Activated T-cell treated with anti-CD3 and anti-CD28 coated beads, Interleukin-2, amount 50 U/mL, for 1 hour (primary cell): ENCODE results near the gene GRAMD2A.

Experiments used
- DNase-seq: peaks from one replicate; pipeline ENCODE4 v3.0.0-alpha.2; 2020

The GRAMD2A gene

DNA sequence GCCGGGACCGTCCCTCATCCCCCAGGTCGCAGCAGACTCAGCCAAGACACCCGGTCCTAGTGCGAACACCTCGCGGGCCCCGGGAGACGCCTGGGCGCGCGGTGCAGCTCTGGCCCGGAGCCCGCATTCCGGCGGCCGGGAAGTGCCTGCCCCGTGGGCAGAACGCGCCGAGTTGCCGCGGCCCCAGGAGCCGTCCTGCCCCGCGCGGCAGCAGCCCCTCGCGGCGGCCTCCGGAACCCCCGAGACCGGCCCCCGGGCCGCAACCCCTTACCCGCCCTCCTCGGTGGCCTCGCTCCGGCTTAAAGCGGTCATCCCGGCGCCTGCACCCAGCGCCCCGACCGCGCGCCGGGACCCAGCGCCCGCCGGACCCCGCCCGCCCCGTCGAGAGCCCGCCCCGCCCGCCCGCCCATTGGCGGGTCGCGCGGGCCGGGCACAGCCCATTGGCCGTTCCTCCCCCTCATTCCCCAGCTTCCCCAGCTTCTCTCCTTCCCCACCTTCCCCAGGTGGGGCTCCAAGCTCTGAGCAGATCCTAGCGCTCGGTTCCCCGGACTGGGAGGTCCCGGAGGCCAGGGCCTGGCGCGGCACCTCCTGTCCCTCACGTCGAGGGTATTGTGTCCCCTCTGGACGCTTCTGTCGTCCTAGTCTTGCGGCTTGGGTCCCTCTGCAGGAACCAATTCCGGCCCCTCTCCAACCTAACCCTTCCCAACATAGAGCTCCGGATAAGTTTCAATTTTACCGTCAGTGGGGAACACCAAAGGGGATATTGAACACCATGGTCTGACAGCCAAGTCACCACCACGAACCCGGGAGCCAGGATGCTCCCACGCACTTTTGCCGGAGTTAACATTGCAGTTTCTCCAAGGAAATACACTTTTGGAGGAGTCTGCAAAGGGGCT, at the start of gene GRAMD2A:
TSS of gene GRAMD2A (minus strand) at position 328 of the 896 bp plus-strand sequence.
- DNase-seq = peak; percentile 34

DNA sequence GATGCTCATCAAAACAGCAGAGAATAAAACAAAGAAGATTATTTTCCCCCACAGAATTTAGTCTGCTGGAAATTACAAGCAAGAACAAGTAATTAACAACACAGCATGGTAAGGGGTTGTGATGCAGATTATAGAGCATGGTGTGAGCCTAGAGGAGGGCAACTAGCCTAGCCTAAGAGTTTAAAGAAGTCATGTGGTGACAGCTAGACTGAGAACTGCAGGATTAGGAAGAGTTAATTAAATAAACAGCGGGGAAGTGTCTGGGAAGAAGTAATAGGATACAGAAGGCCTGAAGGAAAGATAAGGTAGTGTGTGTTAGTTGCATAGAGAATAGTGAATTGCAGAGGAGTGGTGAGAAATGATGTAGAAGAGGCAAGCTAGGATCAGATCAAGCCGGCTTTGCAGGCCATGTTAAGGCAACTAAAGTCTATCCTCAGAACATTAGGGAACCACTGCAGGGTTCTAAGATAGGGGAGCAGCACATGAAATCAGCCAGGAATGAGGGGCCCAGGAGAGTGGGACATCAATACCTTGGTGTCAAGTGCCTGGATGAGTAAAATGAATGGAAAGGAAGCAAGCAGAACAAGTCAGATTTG, 45.3 kb upstream of the GRAMD2A start:
- DNase-seq = no peak

DNA sequence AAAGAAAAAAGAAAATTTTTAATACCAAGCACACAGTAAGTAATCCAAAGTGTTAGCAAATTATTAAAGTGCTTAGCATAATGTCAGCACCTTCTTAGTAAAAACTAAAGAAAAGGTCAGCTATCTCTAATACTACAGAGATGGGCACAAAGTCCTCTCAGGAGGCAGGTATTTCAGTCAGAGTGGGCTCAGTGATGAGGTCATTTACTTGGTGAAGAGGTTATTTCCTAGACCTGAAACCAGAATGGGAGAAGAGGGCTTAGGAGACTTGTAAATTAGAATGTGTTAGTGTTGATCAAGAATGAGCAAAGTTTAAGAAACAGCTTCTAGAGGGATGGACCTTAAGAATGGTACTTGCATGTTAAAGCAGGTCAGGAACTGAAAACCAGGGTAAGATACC, 42.1 kb upstream of the GRAMD2A start:
- DNase-seq = no peak

DNA sequence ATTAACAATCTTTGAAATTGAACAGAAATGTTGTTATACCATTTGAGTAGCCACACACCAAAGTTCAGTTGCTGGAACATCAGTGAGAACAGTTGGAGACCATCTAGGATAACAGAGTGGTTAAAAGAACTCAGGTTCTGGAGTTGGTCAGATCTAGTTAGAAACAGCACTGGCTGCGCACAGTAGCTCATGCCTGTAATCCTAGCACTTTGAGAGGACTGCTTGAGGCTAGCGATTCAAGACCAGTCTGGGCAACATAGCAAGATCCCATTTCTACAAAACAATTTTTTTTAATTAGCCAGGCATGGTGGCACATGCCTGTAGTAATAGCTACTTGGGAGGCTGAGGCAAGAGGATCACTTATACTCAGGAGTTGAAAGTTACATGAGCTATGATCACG, 41.0 kb upstream of the GRAMD2A start:
- DNase-seq = no peak

DNA sequence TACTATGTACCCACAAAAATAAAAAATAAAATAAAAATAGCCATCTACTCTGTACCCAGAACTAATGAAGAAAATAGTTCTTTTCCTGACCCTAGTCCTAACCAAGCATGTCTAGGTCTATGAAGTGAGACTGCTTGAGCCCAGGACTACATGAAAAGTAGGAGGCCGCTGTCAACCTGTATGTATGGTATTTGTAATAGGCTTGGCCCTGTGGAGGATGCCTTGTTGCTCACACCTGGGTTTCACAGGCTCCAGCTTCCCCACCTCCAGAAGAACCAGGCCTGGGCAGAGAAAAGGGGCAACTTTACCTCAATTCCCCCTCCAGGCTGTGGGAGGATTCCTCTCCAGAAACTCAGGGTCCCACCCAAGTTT, 40.3 kb upstream of the GRAMD2A start:
- no peak for DNase-seq

DNA sequence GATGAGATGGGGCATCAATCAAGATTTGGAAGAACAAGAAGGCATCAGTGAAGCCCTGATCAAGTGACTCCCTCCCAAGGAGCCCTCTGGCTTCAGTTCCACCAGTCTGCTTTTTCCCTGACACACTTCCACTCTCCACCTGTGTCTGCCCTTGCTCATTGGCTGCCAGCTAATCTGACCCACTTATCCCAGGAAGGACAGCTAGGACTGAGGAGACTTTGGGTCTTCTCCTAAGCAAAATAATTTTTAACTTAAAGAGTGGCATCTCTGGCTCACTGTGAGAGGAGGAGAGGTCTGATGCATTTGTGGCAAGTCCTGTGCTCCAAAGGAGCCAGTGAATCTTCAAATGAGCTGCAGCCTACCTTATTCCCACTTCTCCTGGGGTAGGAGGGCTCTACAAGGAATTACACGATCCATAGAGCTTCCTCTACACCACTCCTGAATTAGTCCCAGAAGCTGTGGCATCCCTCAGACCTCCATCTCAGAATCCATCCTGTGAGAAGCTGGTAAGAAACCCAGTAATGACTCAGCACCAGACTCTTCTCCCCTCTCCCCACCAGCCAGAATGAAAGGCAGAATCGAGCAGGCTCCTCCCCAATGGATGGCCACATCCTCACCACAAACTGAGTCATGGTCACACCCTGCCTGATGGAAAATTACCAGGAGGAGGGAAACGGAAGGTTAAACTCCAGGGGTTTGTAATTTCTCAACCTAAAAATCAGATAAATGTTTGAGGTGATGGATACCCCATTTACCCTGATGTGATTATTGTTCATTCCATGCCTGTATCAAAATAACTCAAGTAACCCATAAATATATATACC, 39.7 kb upstream of the GRAMD2A start:
- peak; percentile 29 for DNase-seq

DNA sequence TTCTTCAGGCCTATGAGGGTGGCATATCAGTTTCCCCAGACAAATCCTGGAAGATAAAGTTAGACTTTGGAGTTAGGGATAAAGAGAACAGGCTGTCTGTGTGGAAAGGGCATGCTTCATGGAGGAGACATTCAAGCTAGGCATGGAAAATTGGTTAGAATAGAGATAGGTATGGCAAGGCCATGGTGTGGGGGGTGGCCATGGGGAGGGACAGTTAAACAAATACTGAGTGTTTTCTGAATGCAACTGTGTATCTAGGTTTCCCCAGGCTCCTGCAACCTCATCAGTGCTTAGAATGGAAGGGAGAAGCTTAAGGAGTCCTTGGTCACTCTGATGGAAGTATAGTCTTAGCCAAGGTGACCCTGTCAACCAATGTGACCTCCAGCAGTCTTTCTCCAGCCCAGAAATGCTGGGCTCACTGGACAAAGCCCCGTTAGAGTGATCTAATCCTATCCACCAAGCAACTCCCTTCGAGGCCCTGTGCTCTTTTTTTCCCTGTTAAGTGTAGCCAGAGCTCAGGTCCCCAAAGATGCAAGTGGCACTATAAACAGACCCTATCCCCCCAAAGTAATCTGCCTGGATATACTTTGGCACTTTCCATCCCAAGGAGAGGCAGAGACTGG, 38.9 kb upstream of the GRAMD2A start:
- DNase-seq = no peak

DNA sequence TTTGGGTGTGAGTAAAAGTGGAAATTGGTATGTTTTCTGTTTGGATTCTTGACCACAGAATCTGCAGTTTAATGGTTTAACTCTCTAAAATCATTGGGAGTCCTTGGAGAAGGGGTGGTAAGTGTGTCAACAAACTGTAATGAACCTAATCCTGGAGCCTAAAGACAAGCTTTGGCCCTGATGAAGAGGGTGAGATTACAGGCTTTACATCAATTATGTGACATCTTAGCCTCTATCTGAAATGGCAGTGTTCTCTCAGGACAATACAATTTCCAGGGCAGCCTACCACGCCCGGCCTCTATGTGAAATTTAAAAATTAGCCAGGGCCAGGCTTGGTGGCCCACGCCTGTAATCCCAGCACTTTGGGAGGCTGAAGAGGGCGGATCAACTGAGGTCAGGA, 37.7 kb upstream of the GRAMD2A start:
- DNase-seq = no peak

DNA sequence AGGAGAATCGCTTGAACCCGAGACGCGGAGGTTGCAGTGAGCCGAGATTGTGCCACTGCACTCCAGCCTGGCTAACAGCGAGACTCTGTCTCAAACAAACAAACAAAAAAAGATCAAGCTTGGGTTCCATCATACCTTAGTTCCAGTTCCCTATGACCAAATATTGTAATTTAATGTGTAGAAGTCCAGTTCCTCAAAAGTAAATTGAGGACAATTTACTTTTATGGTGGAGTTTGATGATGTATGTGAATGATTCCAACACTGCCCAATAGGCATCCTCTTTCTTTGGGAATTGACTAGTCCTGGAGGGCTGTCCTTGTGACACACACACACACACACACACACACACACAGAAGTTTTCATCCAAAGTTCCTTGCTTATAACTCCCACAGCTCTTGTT, 36.2 kb upstream of the GRAMD2A start:
- DNase-seq = no peak

DNA sequence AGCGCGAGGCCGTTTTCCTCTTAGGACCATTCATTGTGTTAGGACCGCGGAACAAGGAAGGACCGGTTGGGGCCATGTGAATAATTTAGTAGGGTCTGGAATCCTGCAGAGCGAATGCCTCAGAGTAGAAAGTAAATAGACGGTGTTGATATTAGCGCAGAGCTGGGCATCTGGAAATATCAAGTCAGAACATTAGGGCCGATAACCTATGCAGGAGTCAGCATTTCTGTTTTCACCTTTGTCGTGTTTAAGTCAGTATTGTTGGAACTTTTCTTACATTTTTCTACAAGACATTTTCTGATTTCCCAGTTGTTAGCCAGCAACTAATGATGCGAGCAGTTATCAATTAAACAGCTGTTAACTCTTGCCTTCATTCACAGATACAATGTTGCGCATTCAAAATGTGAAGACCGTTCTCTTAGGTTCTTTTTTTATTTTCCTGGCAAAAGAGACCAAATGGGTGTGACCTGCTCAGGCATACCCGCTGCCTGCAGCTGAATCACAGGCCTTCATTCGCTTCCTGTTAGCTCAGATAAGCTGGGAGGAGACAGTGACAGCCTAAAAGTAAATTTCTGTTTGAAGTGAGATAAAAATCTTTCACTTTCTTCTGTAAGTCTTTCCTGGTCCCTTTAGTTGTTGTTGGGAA, 34.4 kb upstream of the GRAMD2A start:
- DNase-seq = peak; percentile 48

DNA sequence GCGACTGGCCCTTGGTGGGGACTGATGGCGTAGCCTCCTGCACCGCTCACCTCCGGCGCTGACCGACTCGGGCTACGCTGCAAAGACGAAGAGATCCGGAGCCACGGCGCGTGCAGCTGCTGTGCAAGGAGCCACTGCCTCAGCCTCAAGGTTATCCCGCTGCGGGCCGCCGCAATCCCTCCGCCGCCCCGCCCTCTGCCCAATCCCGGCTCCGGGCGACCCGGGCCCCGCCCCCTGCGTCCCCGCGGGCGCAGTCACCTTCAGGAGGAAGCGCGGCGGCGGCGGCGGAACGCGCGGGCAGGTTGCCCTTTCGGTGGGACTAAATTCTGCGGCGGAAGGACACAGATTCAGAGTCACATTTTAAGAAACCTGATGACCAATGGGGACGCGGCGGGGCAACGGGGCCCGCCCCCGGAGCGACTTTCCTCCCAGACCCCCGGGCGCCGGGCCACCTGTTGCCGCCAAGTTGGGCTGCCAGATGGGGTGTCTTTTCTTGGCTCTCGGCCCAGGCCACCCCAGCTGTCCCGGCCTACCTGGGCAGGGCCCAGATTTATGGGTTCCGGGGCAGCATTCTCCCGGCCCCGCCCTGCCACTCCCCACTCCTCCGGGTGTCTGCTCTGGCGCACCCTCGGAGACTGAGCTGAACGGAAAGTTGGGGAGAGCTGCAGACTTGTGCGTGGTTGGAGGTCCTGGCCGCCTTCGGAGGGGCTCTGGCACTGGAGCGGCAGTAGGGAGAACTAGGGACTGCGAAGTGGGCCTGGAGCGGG, 33.7 kb upstream of the GRAMD2A start, which contains the start of gene PKM:
TSS of gene PKM (minus strand) at position 125 of the 767 bp plus-strand sequence. CDS start 12,093 bp downstream, outside the sequence.
- peak; percentile 92 for DNase-seq

DNA sequence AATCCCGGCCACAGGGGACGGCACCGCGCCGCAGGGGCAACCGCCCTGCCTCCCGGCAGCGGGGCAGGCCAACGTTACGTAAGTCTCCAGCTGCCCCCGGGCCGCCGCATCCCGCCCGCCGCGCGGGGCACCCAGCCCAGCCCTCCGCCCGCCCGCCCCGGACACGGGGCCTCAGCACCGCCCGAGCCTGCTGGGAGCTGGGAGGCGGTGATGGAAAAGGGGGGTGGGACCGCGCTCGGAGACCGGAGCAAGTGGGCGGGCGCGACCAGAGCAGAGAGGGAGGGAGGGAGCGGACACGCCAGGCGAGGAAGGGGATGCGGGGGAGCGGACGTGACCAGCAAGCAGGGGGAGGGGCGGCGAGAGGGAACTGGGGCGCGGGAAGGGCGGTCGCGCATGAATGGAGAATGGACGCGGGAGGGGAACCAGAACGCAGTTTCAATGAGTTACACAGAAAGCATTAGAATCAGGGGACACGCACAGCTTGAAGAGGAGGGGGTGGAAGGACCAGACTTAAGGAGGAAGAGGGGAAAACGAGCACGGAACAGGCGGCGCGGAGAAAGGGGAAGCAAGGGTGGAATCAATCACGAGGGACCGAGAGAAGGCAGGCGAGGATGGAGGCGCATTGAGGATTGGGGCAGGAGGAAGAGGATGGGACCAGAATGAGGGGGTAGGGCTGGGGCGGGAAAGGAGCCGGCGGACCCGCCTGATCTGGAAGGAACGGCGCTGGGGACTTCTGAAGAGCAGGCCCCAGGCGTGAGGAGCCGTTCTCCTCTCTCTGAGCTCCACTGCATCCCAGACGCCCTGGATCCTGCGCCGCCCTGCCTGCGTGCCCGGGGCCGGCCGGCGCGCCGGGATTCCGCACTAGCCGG, 32.8 kb upstream of the GRAMD2A start:
- DNase-seq = peak; percentile 62

DNA sequence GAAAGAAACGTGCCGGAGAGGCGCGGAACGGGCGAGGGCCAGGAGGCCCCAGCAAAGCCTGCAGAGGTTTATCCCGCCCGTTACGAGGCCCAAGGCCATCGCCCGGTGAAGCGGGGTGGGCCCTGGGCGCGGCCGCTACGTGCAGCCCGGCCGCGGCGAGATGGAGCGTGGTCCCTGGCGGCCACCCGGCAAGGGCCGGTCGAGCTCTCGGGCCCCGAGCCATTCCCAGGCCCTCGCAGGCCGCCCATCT, 32.3 kb upstream of the GRAMD2A start:
- DNase-seq = no peak

DNA sequence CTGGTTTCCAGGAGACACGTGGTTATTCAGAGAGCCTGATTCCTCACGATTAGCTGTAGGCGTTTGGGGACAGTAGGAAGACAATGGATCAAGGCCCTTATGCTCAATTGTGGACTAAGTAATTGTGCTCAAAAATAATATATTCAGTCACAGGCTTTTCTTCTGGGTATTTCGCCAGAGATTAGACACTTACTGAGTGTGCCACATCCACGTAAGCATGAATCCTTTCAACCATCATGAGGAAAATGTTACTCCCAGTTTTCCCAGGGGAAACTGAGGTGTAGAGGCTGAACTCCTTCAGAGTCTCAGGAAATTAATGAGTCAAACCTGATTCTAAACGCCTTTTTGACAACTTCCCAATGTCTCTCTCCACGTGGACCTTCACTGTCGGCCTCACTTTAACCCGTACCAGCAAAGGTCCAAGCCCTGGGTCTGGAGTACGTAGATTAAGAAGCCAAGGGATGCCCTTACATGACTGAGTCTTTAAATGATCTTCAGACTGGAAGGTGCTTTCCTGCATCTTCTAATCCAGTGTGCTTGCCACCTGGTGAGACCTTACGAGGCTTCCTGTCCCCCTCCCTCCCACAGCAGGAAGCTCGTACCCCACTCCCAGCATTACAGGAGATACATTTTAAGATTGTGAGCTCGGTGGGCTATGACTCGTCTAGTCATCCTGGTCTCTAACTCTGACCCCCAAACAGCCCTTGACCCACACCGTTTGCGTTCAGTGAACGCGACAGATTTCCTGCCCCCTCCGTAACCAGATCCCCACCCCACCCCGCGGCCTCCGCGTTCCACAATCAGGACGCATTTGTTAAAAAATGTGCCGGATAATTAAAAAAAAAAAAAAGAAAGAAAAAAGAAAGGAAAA, 31.7 kb upstream of the GRAMD2A start:
- DNase-seq = peak; percentile 46

DNA sequence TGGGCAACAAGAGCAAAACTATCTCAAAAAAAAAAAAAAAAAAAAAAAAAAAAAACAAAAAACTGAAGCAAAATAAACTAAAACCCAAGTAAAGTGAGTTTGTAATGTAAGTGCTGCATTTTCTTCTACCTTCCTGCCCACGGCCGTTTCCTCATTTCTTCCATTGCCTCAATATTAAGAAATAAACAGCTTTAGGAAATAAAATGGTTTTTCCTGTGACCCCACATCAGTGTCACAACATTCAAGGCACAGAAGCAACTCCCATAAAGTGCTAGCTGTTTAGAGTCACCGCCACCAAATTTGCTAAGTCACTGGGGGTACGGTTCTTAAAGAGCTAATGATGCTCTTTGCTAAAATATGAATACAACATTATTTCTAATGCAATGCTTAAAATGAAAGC, 30.1 kb upstream of the GRAMD2A start:
- no peak for DNase-seq

DNA sequence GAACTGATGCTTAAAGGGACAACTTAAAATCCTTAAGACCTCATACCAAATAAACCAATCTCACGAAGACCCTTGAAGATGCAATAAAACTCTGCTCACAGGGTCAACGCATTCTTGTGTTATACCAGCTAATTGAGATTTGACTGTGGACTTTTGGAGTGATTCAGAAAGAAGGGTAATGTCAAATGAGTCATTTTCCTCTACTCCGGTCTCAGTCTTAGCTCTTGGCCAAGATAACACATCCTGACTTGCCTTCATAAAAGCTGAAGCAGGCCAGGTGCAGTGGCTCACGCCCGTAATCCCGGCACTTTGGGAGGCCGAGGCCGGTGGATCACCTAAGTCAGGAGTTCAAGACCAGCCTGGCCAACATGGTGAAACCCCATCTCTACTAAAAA, 29.6 kb upstream of the GRAMD2A start:
- peak; percentile 47 for DNase-seq

DNA sequence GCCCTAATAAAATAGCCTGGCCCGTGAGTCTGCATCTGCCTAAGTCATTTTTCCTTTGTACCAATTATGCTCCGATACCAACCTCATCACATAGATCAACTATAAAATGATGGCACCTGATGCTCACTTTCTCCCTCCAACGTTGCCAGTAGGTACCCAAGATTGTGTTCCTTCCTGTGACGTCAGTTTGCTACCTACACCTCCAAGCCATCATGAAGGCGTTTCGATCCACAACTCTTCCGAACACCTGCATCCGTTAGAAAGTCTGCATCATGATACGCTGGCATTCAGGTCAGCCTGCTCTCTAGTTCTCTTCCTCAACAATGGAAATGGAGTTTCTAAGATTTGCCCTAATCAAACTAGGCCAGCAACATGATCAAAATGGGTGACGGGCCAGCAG, 25.7 kb upstream of the GRAMD2A start:
- no peak for DNase-seq

DNA sequence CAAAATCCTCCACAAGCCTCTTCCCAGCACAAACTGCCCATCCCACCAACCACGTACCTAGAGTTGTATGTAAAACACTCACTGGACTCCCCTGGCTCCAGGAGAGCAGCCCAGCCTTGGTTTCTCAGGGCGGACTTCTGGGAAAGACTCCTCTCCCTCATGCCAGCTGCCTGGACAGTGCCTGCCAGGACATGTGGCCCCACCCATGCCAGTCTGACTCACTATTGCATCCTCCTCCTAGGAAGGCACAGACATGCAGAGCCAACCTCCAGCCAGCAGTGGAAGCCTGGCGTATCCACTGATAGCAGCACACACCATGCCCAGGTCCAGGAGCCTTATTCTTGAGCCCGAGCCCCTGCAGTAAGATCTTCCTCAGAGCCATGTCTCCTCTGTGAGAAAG, 24.8 kb upstream of the GRAMD2A start:
- DNase-seq = no peak

DNA sequence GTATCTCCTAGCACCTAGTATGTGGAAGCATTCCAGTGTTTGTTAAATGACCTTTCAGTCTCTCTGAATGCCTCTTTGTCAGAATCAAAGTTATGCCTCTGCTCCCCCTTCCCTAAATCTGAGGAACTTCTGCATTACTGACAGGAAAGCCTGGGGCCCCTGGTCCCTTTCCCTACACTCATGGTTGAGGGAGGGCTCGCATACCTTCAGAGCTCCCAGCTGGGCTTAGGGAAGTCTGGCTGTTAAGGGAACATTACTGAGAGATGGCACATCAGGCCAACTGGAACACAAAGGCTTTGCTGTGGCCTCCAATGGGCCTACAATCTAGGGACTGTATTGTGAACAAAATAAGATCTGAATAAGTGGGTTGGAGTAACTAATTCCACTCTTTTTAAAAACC, 23.1 kb upstream of the GRAMD2A start:
- DNase-seq = no peak

DNA sequence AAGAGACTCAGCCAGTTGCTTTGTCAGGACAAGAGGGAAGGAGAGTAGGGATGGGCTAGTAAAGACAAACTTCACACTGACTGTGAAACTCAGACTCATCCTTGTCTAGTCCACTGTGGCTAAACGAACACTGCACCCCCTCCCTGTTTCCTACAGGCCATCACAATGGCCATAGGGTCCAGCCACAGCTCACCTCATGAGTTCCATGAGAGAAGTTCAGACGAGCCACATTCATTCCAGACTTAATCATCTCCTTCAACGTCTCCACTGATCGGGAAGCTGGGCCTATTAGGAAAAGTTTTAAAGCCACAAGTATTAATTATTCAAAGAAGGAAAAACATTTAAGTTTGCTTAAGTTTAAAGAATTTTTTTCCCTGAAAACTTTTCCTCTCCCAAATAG, 19.6 kb upstream of the GRAMD2A start:
- no peak for DNase-seq
